ENCODE measurements around the gene RAET1L.

DNA sequence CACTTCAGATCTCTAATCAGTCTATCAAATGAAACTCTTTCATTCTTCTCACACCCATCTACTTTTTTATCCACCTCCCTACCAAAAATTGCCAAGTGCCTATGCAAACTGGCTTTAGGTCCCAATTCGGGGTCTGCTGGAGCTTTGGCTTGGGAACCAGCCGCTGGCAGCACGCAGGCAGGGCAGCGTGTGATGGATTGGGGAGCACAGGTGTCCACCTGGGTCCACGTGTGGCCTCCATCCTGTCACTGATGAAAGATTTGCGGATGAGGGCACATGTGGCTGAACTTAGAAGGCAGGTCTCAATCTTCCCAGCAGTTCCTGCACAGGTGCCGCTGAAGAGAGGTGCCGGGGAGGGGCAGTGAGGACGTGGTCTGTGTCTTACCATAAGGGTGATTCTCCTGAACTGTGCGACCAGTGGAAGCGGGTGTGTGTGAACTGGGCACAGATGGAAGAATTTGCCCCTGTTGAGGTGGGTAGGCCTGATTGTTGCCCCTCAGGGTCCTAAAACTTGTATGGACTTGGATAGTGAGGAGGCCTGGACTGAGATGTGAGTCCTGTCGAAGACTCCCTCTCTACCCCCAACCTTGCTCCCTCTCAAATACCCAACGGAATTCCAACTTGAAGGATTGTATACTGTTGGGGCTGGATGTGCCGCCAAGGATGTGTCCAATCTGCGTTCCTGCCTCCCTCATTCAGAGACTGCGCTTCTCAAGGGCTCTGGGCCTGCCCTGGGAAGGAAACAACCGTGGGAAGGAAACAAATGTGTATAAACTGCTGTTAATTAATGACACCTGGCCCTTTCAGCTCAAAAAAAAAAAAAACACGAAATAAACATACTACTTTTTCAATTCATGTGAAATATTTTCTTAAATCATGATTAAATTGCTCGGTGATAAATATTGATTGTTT, 18.4 kb upstream of the RAET1L start:
- no peak for TF ChIP-seq CTCF (conservative IDR thresholded peaks at IDR 0.05)
- no peak for TF ChIP-seq ZFX (IDR thresholded peaks at IDR 0.05)
